HEK293 (cell line): Measurements from ENCODE around the gene GCDH.

Source experiments
- ZBTB10 ChIP-seq: fragments of 450-650 bp; formaldehyde crosslinking; IDR thresholded peaks from 2 replicates; pipeline ENCODE4 v1.5.1; 2016; ENCODE audit warnings: missing biosample characterization, missing genetic modification characterization
- ZNF174 ChIP-seq: fragments of 450-650 bp; formaldehyde crosslinking; IDR thresholded peaks from 2 replicates; pipeline ENCODE4 v1.5.0; 2017; ENCODE audit warnings: missing biosample characterization, mild to moderate bottlenecking, missing genetic modification characterization

- TF ChIP-seq ZNF174 (tag by site-specific recombination) (no peak), ZBTB10 (tag by site-specific recombination) (no peak)
Measured at GRCh38 chr19:12930002-12930645, 39.2 kb downstream of the GCDH start.
